Measurements from ENCODE around the gene VMP1.
A peak's percentile ranks its signal among the peaks of the same experiment; 100 is the strongest.

- TF ChIP-seq POLR2A (IDR thresholded peaks at IDR 0.05; ENCODE audit: extremely low read depth, insufficient read length) = no peak
- TF ChIP-seq CTCF (IDR thresholded peaks at IDR 0.05; ENCODE audit: low read depth, low read length) = no peak
- peak; percentile 69 for TF ChIP-seq MYC (IDR thresholded peaks at IDR 0.05; ENCODE audit: low read depth, low read length)
- TF ChIP-seq MAX (IDR thresholded peaks at IDR 0.05; ENCODE audit: low read depth, low read length) = peak; percentile 39; the same call in 1 of the 2 replicates
Measured at GRCh38 chr17:59725691-59726090, 18.2 kb downstream of the VMP1 start.

Data from NB4 (cell line).